ENCODE results near the gene ACIN1. TPM values are rescaled to one million over a fixed set of nuclear protein-coding genes. Genes with fewer than 3 reads are reported as not detected.

The ACIN1 gene
- total and polyA plus RNA-seq, 9 of the 15 experiments (the other 6 are each of a cell fraction or from before 2014, with no cell fraction given): 5.0 to 196 (median 129) TPM

- TF ChIP-seq ZNF512 (tag; IDR thresholded peaks at IDR 0.05): no peak
- TF ChIP-seq ZNF274 (IDR thresholded peaks at IDR 0.05; ENCODE audit: borderline replicate concordance, low read depth, low read length): no peak
- TF ChIP-seq FIP1L1 (IDR thresholded peaks at IDR 0.05; ENCODE audit: low read depth, low read length, poor library complexity, severe bottlenecking): peak; percentile 49
- TF ChIP-seq COPS2 (conservative IDR thresholded peaks at IDR 0.05): no peak
- no peak for TF ChIP-seq ZKSCAN8 (CRISPR knock-in tag; IDR thresholded peaks at IDR 0.05)
- peak in 1 of 2 experiments; percentile 44; a peak in 1 of 4 replicates for TF ChIP-seq NONO (IDR thresholded peaks at IDR 0.05; ENCODE audit: low read depth in 2 of 2, low read length in 1 of 2)
- TF ChIP-seq GABPB2 (CRISPR knock-in tag; conservative IDR thresholded peaks at IDR 0.05): no peak
- no peak for TF ChIP-seq EZH2 (IDR thresholded peaks at IDR 0.05; ENCODE audit: borderline replicate concordance, low read depth, low read length)
- TF ChIP-seq CHD2 (IDR thresholded peaks at IDR 0.05; ENCODE audit: low read depth, low read length): peak; percentile 57; the same call in 1 of the 2 replicates
- no peak for TF ChIP-seq ZNF584 (CRISPR knock-in tag; IDR thresholded peaks at IDR 0.05; ENCODE audit: low read depth)
- TF ChIP-seq SUPT5H (IDR thresholded peaks at IDR 0.05): peak; percentile 95
- TF ChIP-seq ZBTB11 (CRISPR knock-in tag; IDR thresholded peaks at IDR 0.05): 0 out of 6 replicates have a peak, but pooled peaks of 1 of the 3 experiments have one; percentile 57
- no peak for TF ChIP-seq KAT2B (IDR thresholded peaks at IDR 0.05; ENCODE audit: low read depth, low read length)
- TF ChIP-seq MXI1 (IDR thresholded peaks at IDR 0.05; ENCODE audit: low read depth, low read length): no peak
- peak; percentile 100 for TF ChIP-seq NFATC3 (IDR thresholded peaks at IDR 0.05)
- TF ChIP-seq TCF3 (CRISPR knock-in tag; IDR thresholded peaks at IDR 0.05): 0 out of 2 replicates have a peak, but pooled peaks have one; percentile 37
- no peak for TF ChIP-seq ZNF75A (CRISPR knock-in tag; IDR thresholded peaks at IDR 0.05)
- TF ChIP-seq GTF2A2 (tag; IDR thresholded peaks at IDR 0.05): no peak
- peak; percentile 89 for TF ChIP-seq TBP (optimal IDR thresholded peaks at IDR 0.05; ENCODE audit: low read depth, low read length)
- TF ChIP-seq NR0B1 (IDR thresholded peaks at IDR 0.05; ENCODE audit: partially characterized antibody): no peak
- peak; percentile 48 for TF ChIP-seq NFIC (IDR thresholded peaks at IDR 0.05)
These were observed at the start of gene ACIN1 (continued) for GRCh38 chr14:23094666-23095195.

Data from K562 (cell line).